Measurements from ENCODE around the gene KANSL1. TPM values are rescaled to one million over a fixed set of nuclear protein-coding genes. Genes with fewer than 3 reads are reported as not detected.
A peak's percentile ranks its signal among the peaks of the same experiment; 100 is the strongest.

Gene KANSL1
- total and polyA plus RNA-seq, 8 donors: 24.6 to 86.6 (median 48.2) TPM

DNA sequence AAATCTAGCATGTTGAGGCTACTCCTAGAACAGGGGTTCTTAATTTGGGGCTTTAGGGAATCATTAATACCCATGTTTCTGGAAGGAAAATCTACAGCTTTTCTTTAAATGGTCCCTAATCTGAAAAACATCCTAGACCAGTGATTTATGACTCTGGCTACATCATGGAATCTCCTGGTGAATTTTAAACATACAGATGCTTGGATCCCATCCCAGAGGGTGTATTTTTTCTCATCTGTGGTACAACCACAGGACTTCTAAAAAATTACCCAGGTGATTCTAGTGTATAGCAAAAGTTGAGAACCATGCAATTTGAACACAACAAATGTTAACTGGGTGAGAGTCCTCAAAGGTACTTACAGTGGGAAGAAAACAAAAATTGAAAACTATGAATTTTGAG is 41.5 kb downstream of the KANSL1 start:
- FAIRE-seq: no peak
- peaks cover 39 to 76% (median 60%) of the 10 kb centered on the region in 3 donors for H3K4me1 ChIP-seq

DNA sequence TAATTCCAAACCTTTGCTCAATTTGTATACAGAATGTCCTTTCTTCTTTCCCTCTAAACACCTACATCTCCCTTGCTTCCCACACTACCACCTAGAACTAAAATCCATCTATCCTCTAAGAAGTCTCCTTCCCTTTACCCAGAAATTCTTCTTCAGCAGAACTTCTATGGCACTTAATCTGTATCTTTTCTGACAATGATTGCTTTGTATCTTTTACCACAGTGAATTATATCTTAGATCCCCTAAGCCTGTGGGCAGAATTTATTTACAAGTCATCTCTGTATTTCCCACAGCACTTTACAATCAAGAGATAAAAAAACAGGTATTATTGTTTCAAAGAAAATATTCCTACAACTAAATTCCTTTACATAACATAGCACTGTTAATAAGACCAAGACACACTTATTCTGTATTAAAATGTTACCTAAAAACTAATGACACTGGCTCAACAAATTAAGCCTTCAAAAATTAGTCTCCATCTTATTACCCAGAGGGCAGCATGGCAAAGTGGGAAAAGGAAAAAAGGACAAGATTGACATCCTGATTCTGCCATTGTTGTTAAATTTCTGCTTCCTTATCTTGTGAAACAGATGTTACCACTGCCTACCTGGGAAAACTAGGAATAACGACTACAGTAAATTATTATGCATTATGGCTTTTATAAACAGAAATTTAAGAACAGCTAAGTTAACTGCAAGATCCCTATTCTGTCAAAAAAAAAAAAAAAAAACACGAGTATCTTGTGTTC is 42.8 kb downstream of the KANSL1 start:
- intact Hi-C loops (cut with DNase I): no loop called here
- ATAC-seq: no peak
- 15 to 21% methylated on average over 2 of the region's 2 CpGs for WGBS, 2 donors
- no peak overlapping the region for H3K27ac ChIP-seq
- no peak overlapping the region for H3K4me3 ChIP-seq
- H3K9me3 ChIP-seq: no peaks in the 10 kb centered on the region
- TF ChIP-seq, protein P1, sequence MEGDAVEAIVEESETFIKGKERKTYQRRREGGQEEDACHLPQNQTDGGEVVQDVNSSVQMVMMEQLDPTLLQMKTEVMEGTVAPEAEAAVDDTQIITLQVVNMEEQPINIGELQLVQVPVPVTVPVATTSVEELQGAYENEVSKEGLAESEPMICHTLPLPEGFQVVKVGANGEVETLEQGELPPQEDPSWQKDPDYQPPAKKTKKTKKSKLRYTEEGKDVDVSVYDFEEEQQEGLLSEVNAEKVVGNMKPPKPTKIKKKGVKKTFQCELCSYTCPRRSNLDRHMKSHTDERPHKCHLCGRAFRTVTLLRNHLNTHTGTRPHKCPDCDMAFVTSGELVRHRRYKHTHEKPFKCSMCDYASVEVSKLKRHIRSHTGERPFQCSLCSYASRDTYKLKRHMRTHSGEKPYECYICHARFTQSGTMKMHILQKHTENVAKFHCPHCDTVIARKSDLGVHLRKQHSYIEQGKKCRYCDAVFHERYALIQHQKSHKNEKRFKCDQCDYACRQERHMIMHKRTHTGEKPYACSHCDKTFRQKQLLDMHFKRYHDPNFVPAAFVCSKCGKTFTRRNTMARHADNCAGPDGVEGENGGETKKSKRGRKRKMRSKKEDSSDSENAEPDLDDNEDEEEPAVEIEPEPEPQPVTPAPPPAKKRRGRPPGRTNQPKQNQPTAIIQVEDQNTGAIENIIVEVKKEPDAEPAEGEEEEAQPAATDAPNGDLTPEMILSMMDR (IDR thresholded peaks at IDR 0.05): no peak
- no peak for DNase-seq
- no peaks in the 10 kb centered on the region for H3K27me3 ChIP-seq
- H3K36me3 ChIP-seq: no peaks in the 10 kb centered on the region
- peaks cover 42 to 76% (median 62%) of the 10 kb centered on the region in 3 donors for H3K4me1 ChIP-seq
- no peak for FAIRE-seq

More for the DNA sequence above, 41.5 kb downstream of the KANSL1 start:
- Histone ChIP-seq H3K27ac (peak overlapping the region in 1 of 4 donors; percentile 30), H3K27me3 (no peaks in the 10 kb centered on the region), H3K9me3 (no peaks in the 10 kb centered on the region), H3K4me3 (no peak overlapping the region), H3K36me3 (no peaks in the 10 kb centered on the region)
- no peak for DNase-seq
- intact Hi-C loops (cut with DNase I): no loop called here
- ATAC-seq: no peak
- TF ChIP-seq, protein P1 (IDR thresholded peaks at IDR 0.05): no peak

DNA sequence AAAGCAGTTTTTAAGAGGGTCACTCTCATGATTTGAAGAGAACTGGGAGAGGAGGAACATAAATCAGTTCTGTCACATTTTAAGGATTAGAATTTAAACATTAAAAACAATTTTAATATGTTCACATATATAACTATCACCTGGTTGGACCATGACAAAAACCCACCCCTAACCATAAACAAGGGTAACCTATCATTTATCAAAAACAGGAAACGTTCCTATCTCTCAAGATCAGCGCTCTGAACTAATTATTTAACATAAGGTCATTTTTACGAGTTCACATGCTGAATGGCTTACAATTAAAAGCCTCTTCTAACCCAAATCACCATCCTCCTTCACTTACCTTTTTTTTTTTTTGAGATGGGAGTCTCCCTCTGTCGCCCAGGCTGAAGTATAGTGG is 45.0 kb downstream of the KANSL1 start:
- Histone ChIP-seq H3K4me1 (peaks cover 39 to 81% (median 53%) of the 10 kb centered on the region in 3 donors), H3K9me3 (no peaks in the 10 kb centered on the region)
- WGBS, 2 donors: 50 to 56% methylated on average over 4 of the region's 4 CpGs

DNA sequence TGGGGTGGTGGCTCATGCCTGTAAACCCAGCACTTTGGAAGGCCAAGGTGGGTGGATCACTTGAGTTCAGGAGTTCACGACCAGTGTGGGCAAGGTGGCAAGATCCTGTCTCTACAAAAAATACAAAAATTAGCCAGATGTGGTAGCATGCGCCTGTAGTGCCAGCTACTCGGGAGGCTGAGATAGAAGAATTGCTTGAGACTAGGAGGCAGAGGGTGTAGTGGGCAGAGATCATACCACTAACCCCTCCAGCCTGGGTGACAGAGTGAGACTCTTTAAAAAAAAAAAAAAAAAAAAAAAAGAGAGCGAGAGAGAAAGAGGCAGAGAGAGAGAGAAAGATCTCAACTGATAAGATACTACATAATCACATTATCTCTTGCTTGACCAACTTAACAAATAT is 45.9 kb downstream of the KANSL1 start:
- WGBS, 2 donors: 82 to 93% methylated on average over 4 of the region's 4 CpGs
- H3K27ac ChIP-seq: no peak overlapping the region
- H3K4me1 ChIP-seq: peaks cover 32 to 72% (median 44%) of the 10 kb centered on the region in 3 donors
- no peak overlapping the region for H3K4me3 ChIP-seq
- intact Hi-C loops (cut with DNase I): no loop called here
- no peaks in the 10 kb centered on the region for H3K9me3 ChIP-seq
- ATAC-seq (no peak), DNase-seq (no peak), FAIRE-seq (no peak)
- H3K27me3 ChIP-seq: no peaks in the 10 kb centered on the region
- TF ChIP-seq, protein P1 (IDR thresholded peaks at IDR 0.05): no peak
- no peaks in the 10 kb centered on the region for H3K36me3 ChIP-seq

More for the DNA sequence above, 45.0 kb downstream of the KANSL1 start:
- Histone ChIP-seq H3K27me3 (no peaks in the 10 kb centered on the region), H3K36me3 (no peaks in the 10 kb centered on the region), H3K4me3 (no peak overlapping the region), H3K27ac (no peak overlapping the region)
- FAIRE-seq (no peak), DNase-seq (no peak), ATAC-seq (no peak)
- intact Hi-C loops (cut with DNase I): no loop called here
- TF ChIP-seq, protein P1 (IDR thresholded peaks at IDR 0.05): no peak

DNA sequence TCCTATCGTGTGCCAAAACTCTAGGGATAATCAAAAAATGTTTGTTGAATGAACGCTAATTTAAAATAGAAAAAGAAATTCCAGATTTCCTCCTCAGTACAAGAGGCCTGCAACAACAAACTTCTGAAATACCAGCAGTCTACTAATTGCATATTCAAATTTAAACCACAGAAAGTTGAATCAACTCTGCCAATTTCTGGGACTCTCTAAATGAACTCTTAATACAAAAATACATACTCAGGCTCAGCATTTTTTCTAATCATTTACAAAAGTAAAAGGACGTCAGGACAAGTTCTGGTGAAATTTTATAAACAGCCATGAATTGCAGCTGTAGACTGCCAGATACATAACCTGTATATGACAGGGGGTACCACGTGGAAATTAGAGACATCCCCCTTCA is 49.0 kb downstream of the KANSL1 start:
- no peaks in the 10 kb centered on the region for H3K36me3 ChIP-seq
- peaks cover 27 to 73% (median 38%) of the 10 kb centered on the region in 3 donors for H3K4me1 ChIP-seq
- ATAC-seq (no peak), FAIRE-seq (no peak), DNase-seq (no peak)
- H3K27ac ChIP-seq: no peak overlapping the region
- WGBS, 2 donors: 16 to 23% methylated on average over 4 of the region's 4 CpGs
- no peak overlapping the region for H3K4me3 ChIP-seq
- H3K27me3 ChIP-seq: no peaks in the 10 kb centered on the region
- intact Hi-C loops (cut with DNase I): no loop called here
- no peaks in the 10 kb centered on the region for H3K9me3 ChIP-seq
- TF ChIP-seq, protein P1 (IDR thresholded peaks at IDR 0.05): no peak

Measured in pancreas (tissue), 10 donors.